AG04449 (cell line): Measurements from ENCODE around the gene CKS1B.
A peak's percentile ranks its signal among the peaks of the same experiment; 100 is the strongest.

Experiments
- CTCF ChIA-PET: fragments of 350-600 bp; formaldehyde crosslinking; extraction: SDS; loops from one replicate; lab custom pipeline; 2021; ENCODE audit warnings: antibody characterized with exemption; lab: Yijun Ruan, JAX
- POLR2A ChIA-PET: fragments of 400-600, 350-600 bp; formaldehyde crosslinking; extraction: SDS; loops from one replicate; lab custom pipeline; 2020; ENCODE audit warnings: antibody characterized with exemption, inconsistent platforms; lab: Yijun Ruan, JAX
- DNase-seq: peaks from one replicate; pipeline ENCODE4 v3.0.0-alpha.2; 2010; ENCODE audit warnings: low read depth, low spot score
- H3K4me3 ChIP-seq: 2 replicates; pipeline ENCODE4 v1.5.1; 2011; ENCODE audit warnings: low read depth, mild to moderate bottlenecking, control low read depth, low read length
- CTCF ChIP-seq: IDR thresholded peaks from one replicate; pipeline ENCODE4 v1.5.1; 2011; ENCODE audit warnings: mild to moderate bottlenecking, moderate library complexity, low read length, control low read depth, inconsistent platforms; ENCODE audit not compliant: insufficient read depth; ENCODE audit errors: missing control alignments

CKS1B gene

GRCh38 chr1:154953611-154954038 lies 20.9 kb upstream of the CKS1B start:
- TF ChIP-seq CTCF, result no peak
- no peak for DNase-seq
- ChIA-PET CTCF (interaction anchor here (1.4 to 5.5 kb wide), 8 partner anchors 8 to 394 kb away, joined by 3 to 70 read pairs (median 15); partner anchors contain the start of genes LENEP and PYGO2), POLR2A (no interaction called here)
- no peak overlapping the region for H3K4me3 ChIP-seq

GRCh38 chr1:154954541-154954940 lies 19.9 kb upstream of the CKS1B start:
- CTCF ChIA-PET, result interaction anchor here (0.7 to 5.5 kb wide), 16 partner anchors 10 to 394 kb away, joined by 3 to 70 read pairs (median 9); partner anchors contain the start of genes LENEP, PMVK and SHC1
- POLR2A ChIA-PET, result interaction anchor here (2.0 to 3.2 kb wide), 2 partner anchors 16 to 44 kb away, joined by 6 to 22 read pairs; partner anchors contain the start of gene SHC1
- DNase-seq, result no peak
- no peak for TF ChIP-seq CTCF
- H3K4me3 ChIP-seq, result peak overlapping the region; percentile 66

- H3K4me3 ChIP-seq, result peak overlapping the region; percentile 66
- no peak for TF ChIP-seq CTCF
- DNase-seq, result no peak
- CTCF ChIA-PET, result interaction anchor here (0.7 to 5.5 kb wide), 28 partner anchors 9 to 395 kb away, joined by 3 to 70 read pairs (median 6); partner anchors contain the start of genes ADAM15, FLAD1, KRTCAP2 and LENEP
- POLR2A ChIA-PET, result interaction anchor here (0.7 to 3.2 kb wide), 10 partner anchors 15 to 97 kb away, joined by 3 to 22 read pairs (median 4); partner anchors contain the start of genes CKS1B, LENEP, PMVK and SHC1
These were observed 19.3 kb upstream of the CKS1B start for GRCh38 chr1:154955039-154955717.

GRCh38 chr1:154955718-154956543 lies 18.6 kb upstream of the CKS1B start, which contains the start of gene PBXIP1:
Gene PBXIP1, minus strand, starts transcription at chr1:154956099. Its CDS starts 2,378 bp downstream, at chr1:154953721.
- ChIA-PET POLR2A (interaction anchor here (0.7 to 3.2 kb wide), 10 partner anchors 14 to 96 kb away, joined by 3 to 22 read pairs (median 4); partner anchors contain the start of genes CKS1B, LENEP, PMVK and SHC1), CTCF (interaction anchor here (0.8 to 5.5 kb wide), 26 partner anchors 9 to 396 kb away, joined by 3 to 70 read pairs (median 7); partner anchors contain the start of genes ADAM15, FLAD1, KRTCAP2 and LENEP)
- DNase-seq, result peak; percentile 50
- peak within 1 kb of the TSS; percentile 66 for H3K4me3 ChIP-seq
- peak; percentile 31 for TF ChIP-seq CTCF

- ChIA-PET POLR2A (interaction anchor here (1.2 to 3.2 kb wide), 6 partner anchors 14 to 96 kb away, joined by 3 to 22 read pairs (median 7); partner anchors contain the start of genes CKS1B, PMVK and SHC1), CTCF (interaction anchor here (0.5 to 5.5 kb wide), 20 partner anchors 8 to 396 kb away, joined by 3 to 70 read pairs (median 8); partner anchors contain the start of genes ADAM15, LENEP and SHC1)
- TF ChIP-seq CTCF, result no peak
- DNase-seq, result no peak
- peak overlapping the region; percentile 66 for H3K4me3 ChIP-seq
These were observed 17.9 kb upstream of the CKS1B start for GRCh38 chr1:154956544-154956941.
